GM18499 (cell line): ENCODE measurements around the gene MECP2.

Source experiments
- ATAC-seq: cut with Tn5 transposase; IDR thresholded peaks from one replicate; pipeline ENCODE4 v1.9.1; 2021; ENCODE audit warnings: moderate number of reproducible peaks; ENCODE audit not compliant: insufficient read depth, unreplicated experiment

Gene MECP2

GRCh38 chrX:154019633-154020528 lies 77.6 kb downstream of the MECP2 start, which contains the start of gene IRAK1:
Gene IRAK1, minus strand, starts transcription at chrX:154019902. Its CDS starts 90 bp downstream, at chrX:154019812.
- no peak for ATAC-seq

GRCh38 chrX:154019061-154019621 lies 78.4 kb downstream of the MECP2 start:
- no peak for ATAC-seq

- ATAC-seq: no peak
Observed at GRCh38 chrX:154018518-154019060, 78.9 kb downstream of the MECP2 start.

DNA sequence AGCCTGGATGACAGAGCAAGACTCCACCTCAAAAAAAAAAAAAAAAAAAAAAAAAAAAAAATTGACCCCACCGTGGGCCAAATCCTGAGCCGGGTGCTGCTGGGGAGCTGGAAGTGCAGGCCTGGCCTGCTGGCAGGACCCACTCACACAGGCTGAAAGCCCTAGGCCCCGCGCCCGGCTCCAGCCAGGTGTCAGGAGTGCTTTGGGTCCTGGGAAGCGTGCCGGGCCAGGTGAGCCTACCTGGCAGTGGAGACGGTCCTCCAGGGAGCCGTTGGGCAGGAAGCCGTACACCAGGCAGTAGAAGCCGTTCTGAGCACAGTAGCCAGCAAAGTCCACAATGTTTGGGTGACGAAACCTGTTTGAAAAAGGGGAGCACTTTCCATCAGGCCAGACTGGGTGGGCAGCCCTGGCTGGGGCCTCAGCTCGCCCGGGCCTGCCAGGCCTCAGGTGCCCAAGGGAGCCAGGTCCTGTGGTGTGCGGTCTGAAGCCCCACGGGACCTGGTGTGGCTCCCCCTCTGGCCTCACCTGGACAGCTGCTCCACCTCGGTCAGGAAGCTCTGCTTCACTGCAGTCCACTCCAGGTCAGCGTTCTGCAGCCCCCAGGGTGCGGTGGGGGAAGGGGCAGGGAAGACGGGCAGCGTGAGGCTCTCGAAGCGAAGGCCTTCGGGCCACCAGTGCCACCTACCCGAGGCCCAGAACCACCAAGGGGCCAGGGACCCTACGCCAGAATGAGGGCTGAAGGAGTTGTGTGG lies 79.6 kb downstream of the MECP2 start:
- ATAC-seq: no peak

- ATAC-seq: no peak
Observed at GRCh38 chrX:154016366-154017076, 81.0 kb downstream of the MECP2 start.

DNA sequence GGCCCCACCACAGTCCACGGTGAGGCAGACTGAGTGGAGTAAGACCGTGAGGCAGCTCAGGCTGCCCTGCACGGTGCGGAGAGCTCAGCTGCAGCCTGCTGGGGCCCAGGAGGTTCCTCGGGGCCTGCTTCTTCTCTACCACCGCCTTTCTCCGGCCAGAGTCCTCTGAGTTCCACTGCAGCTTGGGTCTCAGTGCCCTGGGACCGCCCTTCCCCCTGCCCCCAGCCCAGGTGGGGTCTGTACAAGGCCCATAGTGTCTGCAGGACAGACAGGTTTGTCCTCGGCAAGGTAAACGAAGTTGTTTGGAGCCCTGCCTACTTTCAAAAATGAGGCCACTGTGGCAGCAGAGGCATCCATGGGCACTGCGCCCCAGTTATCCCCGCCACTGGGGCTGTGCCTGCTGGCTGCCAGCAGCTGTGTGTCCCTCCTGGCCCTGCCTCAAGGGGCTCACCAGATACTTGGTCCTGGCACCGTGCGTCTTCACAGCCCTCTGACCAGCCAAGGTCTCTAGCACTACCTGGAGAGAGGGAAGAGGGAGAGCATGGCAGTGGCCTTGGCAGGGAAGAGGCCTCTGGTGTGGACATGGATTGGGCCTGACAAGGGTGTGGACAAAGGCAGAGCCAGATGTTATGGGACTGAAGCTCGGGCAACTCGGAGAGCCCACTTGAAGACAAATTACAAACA lies 81.8 kb downstream of the MECP2 start:
- no peak for ATAC-seq

DNA sequence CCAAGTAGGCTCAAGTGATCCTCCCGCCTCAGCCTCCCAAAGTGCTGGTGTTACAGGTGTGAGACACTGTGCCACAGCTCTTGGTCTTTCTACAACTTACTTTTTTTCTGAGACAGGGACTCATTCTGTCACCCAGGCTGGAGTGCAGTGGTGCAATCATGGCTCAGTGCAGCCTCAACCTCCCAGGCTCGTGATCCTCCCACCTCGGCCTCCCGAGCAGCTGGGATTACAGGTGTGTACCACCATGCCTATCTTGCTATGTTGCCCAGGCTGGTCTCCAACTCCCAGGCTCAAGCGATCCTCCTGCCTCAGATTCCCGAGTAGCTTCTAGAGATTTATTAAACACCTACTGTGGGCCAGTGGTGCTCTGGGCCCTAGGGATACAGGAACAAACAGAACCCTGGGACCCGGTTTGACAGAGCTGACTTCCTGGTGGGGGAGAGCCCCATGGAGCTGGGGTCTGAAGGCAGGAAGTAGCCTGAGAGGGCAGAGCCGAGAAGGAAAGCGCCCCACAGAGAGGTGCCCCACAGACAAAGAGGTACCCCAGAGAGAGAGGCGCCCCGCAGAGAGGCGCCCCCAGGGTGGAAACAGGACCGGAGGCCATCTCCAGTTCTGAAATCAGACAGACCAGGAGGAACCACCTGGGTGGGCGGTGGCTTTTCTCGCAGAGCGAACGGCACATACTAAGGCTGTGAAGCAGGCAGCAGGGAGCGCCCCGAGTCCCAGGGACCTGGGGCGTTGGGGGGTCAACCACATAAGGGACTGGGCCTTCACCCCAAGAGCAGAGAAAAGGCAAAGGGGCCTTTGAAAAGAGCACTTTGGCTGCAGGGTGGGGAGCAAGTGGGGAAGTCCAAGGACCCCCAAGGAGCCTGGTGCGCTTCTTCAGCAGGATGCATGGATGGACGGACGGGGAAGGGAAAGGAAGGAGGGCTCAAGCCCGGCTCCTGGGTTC lies 82.8 kb downstream of the MECP2 start:
- ATAC-seq: no peak

- no peak for ATAC-seq
Observed at GRCh38 chrX:154013614-154014360, 83.7 kb downstream of the MECP2 start.

- ATAC-seq: no peak
Observed at GRCh38 chrX:154013001-154013421, 84.5 kb downstream of the MECP2 start.

DNA sequence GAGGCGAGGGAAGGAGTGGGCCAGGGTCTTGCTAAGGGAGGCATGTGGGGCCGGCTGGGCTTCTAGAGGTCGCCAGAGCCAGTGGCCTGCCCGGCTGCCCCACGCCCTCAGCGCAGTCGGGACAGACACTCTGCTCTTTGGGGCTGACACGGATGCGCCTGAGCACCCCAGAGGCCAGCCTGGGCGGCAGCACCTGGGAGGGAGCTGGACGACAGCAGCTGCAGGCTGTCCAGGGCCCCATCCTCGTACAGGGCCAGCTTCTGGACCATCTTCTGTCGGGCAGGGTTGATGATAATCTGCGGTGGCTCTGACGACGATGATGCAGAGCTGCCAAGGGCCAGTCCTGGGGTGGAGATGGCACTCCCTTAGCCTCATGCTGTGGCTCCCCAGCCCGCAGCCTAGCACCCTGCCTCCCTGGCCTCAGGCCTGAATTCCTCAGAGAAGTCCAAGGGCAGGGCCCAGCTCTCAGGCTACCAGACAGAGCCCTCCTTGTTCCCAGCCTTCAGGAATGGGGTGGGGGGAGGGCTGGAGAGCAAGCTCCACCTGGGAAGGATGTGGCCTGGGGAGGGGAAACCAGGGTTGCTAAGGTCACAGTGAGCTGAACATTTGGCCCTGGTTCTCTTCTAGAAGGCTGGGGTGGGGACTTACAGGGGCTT lies 85.1 kb downstream of the MECP2 start:
- no peak for ATAC-seq

DNA sequence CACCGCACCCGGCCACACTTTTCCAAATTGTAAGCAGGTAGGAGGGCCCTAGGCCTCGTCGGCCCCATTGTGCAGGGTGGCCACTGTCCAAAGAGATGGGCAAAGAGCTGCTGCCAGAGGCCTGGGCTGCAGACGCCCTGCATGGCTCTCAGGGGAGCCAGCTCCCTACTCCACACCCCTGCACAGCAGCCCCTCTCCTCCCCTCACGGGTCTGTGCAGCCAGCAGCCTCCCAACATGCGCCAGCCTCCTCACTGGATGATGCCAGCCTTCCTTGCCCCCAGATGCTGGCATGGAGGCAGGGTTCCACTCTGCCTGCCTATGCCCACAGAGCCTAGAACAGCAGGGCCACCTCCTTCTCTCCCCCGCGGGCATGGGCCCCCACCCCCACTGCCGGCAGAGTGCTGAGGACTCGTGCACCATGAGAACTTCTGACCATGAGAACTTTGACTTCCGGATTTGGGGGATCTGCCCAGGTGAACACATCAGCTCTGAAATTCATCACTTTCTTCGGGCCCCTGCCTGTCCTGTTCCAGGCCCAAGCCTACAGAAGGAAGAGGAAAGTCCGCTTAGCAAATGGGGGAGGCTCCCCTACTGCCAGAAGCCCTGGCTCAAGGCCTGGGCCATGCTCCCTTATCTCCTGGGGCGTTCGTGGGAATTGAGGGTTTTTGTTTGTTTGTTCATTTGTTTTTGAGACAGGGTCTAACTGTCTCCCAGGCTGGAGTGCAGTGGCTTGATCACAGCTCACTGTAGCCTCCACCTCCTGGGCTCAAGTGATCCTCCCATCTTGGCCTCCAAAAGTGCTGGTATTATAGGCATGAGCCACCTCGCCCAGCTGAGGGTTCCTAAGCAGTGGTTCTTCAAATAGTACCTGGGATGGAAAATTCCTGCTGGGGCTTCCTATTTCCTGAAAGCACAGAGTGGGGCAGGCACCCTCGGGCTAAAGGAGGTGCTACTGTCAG lies 85.9 kb downstream of the MECP2 start:
- no peak for ATAC-seq

DNA sequence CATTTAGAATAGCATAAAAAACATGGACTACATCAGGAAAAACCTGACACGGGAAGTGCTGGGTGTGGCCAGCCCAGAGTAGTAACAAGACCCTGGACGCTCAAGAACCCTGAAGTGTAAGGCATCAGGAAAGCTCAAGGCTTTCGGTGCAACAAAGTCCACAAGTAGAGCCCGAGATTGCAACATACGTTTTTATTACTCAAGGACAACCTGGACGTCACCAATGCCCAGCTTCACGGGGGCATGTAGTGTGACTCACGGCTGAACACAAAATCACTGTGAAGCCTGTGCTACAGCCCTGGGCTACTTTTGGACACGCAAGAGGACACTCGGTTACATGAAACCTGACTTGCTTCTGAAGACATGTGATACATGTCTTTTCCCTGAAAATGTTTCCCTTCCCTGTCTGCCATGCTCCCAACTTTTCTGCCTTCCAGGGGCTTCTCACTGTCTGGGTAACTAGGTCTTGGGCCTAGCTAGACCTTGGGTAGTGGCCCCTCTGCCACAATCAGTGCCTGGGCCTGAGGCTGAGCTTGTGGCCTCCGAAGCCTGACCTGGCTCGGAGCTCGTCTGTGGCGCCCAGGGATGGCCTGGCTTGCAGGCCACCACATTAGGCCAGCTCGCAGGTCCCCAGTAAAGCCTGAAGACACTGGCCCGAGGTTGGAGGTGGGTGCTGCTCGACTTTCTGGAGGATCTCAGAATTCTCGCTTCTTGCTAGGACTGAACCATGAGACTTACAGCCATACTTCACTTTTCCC lies 87.0 kb downstream of the MECP2 start:
- no peak for ATAC-seq

DNA sequence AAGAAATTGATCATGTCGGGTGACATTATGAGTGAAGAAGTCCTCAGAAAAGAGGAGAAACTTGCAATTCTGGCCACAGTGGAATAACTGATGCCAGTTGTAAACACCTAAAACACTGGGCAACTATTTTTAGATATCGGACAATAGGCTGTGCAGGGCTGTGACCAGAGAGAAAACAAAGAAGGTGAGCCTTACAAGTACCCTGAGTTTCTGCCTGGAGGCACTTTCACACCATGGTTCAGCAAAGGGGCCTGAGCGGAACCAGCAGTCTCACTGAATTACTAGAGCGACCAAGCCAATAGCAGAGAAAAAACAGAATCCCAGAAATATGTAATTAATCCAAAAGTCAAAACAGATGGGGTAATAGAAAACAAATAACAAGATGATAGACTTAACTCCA lies 89.0 kb downstream of the MECP2 start:
- no peak for ATAC-seq

DNA sequence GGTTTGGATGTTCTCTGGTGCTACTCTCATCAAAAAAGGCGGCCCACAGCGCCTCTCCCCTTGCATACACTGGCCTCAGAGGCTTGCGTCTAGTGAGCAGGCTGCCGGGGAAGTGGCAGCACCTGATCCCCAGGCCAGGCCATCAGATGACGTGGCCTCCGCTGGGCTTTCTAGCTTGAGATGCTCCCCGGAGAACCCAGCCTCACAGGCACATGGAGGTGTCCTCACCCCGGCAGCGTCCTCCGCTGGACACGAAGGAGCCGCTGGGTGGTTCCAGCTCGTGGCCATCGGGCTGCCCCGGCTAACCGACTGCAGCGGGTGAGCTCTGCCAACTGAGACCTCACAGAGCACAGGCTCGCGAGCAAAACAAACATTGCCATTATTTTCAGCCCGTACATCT lies 90.6 kb downstream of the MECP2 start:
- ATAC-seq: no peak

GRCh38 chrX:154004315-154004714 lies 93.2 kb downstream of the MECP2 start:
- ATAC-seq: no peak
